Fibroblast of skin of left quadriceps (primary cell): Measurements from ENCODE around the gene KIDINS220.
A peak's percentile ranks its signal among the peaks of the same experiment; 100 is the strongest.

Experiments
- DNase-seq, 2 experiments: peaks; one replicate each; pipeline ENCODE4 v3.0.0-alpha.2; 2013; ENCODE audit warnings: low read depth in 2 of 2

Gene KIDINS220

GRCh38 chr2:8699839-8700238 lies 137.6 kb downstream of the KIDINS220 start:
- no peak for DNase-seq

- no peak for DNase-seq
These were observed 140.2 kb downstream of the KIDINS220 start for GRCh38 chr2:8697190-8697589.

DNA sequence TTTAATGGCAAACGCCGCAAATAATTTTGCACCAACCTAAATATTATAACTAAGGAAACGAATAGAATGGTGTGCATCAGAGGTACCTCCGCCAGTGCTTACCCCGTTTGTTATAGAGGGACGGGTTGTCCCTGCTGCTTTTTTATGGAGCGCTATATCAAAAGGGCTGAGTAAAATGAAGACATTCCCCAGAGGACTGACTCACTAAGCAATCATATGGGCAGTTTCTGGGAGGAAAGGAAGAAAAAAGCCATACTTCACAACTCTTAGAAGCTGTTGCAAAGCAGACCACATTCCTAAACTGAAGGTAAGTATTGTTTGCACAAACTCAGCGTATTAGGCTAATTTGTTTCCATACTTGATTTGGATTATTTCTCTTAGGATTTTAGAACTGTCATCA lies 142.7 kb downstream of the KIDINS220 start:
- DNase-seq, result no peak

DNA sequence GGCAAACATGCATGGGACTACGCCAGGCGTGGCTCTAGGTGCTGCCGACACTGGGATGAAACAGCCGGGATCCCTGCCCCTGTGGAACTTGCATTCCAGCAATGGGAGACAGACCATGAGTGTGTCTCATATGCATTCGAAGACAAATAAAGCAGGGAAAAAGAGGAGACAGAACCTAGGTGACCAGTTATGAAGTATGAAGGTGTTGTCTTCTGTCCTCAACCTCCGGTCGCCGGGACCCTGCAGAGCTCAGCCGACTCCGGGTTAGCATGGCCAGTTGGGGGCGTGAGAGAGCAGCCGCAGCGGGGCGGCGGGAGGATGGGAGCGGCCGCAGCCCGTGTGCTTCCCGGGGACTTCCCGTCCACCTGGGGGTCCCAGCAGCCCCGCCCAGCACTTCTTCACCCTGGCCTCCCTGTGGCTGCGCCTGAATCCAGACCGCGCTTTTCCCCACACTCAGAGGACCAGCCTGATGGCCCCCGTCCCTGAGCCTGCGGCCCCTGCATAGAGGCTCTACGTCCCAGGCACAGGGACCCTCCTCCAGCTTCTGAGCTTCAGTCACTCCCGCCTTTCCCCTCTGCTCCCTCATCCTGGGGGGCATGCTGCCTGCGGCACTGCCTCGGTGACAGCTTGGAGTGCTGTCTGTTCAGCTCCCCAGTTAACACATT lies 144.1 kb downstream of the KIDINS220 start:
- DNase-seq, result no peak

GRCh38 chr2:8692783-8693156 lies 144.6 kb downstream of the KIDINS220 start:
- no peak for DNase-seq

DNA sequence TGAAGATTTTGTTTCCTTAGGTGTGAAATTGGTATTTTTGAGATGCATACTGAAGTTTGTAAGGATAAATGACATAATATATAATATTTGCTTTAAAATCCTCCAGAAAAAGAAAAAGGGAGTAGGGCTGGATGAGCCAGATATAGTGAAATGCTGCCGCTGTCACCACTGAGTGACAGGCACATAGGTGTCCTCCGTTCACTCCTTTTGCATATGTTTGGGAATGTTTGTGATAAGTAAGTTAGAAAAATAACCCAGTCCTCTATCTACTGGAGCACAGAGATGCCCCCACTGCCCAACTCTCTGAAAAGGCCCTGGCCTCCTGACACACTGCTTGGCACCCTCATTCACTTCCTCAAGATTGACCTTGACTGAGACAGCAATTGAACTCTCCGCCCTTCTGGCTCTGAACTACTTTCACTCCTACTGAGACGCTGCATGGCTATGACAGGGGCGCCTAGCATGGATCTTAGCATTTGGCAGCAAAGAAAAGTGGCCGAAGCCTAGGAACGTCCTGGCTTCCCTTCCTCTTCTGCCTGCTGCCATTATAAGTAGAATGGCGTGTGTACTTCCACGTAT lies 145.5 kb downstream of the KIDINS220 start:
- DNase-seq, result no peak

DNA sequence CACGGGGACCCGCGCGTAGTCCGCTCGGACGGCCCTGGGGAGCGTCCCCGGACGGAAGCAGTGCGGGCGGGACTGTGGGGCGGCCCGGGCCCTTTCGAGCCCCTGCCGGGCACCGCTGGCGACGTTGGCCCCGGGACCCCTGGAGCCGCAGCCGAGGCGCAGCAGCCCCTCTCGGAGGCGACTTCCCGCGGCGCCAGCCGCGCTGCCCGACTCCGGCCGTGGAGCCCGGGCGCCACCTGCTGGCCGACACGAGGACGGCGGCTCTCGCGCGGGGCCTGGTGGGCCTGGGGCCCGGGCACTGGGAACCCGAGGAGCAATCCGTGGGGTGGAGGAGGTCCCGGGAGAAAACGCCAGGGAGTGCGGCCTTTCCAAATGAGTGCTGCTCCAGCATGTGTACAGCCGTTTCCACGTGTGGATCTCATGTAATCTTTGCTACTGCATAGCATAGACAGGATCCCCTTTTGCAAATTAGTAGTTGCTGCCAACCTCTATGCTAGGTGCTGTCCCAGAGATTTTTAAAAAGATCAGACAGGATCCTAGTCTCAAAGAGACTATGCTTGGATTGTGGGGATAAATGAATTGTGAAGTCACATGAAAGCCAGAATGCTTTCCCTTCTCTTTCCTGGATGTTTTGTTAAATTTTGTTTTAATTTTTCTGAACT lies 151.6 kb downstream of the KIDINS220 start:
- DNase-seq, result no peak

DNA sequence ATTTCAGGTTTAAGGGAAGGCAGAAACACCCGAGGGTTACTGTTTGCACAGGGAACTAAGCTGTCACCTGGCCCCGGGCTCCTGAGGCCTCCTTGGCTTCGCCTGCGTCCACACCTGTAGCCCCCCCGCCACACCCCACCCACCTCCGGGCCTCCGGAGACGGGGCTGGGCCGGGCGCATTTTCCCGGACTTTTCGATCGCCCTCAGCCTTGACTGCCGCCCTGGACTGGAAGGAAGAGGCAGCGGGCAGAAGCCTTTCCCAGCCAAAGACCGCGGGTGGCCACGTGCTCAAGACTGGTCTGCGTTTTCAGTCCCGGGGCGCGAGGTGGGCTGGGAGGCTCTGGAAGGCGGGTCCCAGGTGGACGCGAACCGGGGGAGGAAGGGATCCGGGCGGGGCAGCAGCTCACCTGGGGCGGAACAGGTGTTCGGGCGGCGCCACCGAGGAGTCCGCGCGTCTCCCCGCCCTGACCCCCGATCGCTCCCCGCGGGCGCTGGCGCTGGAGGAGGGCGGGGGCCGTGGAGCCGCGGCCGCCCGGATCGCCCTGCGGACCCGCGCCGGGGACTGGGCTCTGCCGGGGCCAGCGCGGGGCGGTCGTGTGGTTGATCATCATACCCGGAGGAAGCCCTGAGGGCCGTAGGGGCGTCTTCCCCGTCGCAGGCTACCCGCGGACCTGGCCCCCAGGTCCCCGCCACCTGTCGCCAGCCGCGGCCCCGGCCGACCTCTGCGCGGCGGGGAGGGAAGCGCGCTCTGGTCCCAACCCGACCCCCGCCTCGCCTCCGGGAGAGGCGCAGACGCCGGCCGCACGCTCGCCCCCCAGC lies 152.3 kb downstream of the KIDINS220 start:
- DNase-seq, result no peak

DNA sequence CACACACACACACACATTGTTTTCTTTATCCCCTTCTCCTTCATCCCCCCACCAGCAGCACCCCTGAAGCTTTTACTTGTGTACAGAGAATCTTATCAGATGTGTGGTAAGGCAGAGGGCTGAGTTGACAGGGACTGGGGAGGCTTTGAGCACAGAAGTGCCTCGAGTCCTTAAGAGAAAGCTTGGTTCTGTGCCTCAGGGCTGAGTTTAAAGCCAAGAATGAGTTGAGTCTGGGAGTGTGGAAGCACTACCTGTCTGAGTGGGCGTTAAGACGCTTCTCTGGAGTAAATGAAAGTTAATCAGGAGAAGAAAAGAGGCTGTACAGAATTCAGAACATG lies 152.9 kb downstream of the KIDINS220 start:
- DNase-seq, result no peak

DNA sequence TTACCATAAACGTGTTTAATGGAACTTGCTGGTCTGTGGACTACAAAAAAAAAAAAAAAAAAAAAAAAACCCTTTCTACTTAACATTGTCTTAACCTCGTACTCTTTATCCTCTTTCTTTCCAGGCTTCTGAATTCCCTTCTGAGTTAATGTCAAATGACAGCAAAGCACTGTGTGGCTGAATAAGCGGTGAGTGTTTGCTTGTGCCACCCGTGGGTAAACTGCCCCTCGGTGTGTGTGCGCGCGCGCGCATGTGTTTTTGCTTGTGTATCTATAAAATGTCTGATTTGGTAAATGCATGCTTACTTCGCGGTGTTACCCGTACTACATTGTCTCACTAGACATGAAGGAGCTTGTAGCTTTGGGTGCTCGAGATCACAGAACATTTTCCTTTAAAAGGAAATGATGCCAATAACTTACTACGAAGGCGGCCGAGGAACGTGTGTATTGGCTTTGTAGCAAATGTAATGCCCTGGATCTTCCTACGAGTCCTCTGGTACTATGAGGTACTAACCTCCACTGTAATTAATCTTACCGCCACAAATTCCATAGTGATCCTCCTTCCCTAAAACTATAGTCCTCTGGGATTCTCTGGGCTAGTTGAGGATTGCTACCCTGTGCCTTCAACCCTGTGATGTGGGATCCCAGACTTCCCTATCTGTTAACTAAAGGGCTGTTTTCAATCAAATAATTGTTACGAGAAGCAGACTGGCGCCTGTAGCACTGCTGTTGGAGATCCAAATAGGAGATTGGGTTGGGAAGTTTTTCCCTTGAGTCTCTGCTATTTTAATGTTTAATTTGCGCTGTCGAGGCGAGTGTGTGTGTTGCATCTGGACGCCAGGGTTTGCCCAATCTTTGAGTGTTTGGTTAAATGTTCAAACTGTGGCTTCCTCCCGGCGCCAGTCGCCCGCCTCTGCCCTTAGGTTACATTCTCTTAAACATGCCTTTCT lies 154.4 kb downstream of the KIDINS220 start:
- DNase-seq, result peak in 1 of 2 experiments; percentile 51

DNA sequence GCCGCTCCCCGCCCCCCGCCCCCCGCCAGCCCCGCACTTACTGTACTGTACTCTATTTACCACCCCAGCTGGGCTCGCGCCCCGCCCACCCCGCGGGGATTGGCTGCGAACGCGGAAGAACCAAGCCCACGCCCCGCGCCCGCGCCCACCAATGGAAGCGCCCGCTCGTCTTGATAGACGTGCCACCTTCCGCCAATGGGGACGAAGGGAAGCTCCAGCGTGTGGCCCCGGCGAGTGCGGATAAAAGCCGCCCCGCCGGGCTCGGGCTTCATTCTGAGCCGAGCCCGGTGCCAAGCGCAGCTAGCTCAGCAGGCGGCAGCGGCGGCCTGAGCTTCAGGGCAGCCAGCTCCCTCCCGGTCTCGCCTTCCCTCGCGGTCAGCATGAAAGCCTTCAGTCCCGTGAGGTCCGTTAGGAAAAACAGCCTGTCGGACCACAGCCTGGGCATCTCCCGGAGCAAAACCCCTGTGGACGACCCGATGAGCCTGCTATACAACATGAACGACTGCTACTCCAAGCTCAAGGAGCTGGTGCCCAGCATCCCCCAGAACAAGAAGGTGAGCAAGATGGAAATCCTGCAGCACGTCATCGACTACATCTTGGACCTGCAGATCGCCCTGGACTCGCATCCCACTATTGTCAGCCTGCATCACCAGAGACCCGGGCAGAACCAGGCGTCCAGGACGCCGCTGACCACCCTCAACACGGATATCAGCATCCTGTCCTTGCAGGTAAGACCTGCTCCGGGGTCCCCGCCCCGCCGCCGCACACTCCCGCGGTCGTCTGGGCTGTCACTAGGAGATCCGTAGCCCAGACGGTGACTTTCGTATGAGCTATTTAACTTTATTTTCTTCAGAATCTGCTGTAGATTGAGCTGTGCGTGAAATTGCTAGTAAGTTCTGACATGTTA lies 155.4 kb downstream of the KIDINS220 start, which contains the start of gene ID2:
Gene ID2, plus strand, starts transcription at position 271 of the 907 bp plus-strand sequence. Its CDS starts 110 bp downstream, at position 381.
- peak; percentile 99 for DNase-seq

DNA sequence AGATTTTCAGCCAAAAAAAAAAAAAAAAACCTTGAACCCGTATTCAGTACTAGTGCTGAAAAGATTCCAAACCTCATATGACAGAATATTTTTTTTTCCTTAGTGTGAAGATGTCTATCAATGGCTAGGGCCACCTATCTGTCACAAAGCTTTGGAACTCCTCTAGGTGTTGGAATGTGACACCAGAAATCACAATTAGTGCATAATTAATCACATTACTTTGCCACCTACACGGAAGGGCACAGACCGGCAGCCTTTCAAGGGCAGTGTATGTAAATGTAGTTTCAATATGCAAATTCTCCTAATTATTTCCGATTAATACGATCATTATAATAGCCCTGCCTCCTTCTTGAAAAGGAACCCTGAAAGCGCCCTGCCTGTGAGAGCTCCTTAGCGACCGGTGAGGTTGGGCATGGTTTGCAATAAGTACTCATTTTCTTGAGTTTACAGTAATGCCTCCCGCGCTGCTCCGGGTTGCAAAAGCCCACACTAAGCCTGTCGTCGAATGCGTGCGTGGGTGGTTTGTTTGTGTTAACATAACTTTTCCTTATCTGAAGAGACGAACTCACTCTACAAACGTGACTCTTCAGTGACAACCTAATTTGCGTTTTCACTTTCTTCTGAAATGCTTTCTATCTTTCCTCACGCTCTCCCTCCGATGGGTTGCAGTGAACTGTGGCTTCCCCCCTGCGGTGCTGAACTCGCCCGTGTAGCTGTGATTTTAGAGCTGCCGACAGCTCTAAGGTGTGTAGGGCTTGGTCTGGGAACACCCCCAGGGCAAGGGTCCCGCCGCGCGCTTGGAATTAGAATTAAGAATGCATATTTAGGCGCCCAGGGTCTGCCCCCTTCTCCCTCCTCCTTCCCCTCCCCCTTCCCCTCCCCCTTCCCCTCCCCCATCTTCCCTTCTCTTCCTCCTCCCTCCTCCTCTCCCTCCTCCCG lies 156.3 kb downstream of the KIDINS220 start:
- DNase-seq, result peak; percentile 74 to 77

DNA sequence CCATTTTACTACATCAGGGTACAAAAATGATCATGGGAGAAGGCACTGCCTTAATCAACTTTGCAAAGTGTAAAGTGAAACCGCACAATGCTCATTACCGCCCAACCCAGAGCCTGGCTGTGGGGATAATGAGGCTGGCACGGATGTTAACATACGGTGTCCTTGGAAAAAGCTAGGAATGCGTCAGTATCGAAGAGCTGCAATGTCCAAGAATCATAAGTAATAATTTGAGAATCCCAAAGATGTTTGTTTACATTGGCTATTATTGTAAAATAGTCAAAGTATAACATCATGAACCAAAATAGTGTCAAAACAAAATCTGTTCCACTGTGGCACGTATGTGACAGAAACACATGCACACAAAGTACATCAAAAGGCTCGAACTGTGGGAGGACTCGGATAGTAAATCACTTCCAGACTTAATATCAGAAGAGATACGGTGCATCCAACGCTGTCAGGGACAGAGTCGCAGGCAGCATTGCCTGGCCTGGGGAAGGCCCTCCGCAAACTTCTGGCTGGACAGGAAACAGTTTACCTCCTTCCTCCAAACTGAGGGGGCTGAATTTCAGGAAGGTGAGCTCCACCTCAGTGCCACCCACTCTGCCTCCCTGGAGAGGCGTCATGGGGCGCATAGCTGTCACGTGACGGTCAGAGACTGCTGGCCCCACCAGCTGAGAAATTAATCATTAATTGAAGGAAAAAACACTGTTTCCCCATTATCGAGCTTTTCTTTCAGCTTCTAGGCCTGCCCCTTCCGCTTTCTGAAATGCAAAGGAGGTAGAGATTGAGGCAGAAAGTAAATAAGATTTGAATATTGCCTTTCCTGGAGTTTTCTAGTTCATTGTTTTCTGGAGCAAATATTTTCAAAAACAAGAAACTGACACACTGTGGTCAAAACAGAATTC lies 157.3 kb downstream of the KIDINS220 start:
- no peak for DNase-seq

- DNase-seq, result no peak
These were observed 157.9 kb downstream of the KIDINS220 start for GRCh38 chr2:8679567-8679826.
